IMR-90 (cell line): ENCODE measurements around the gene PXMP2.

ENCODE experiments used
- BHLHE40 ChIP-seq: fragments of 150-350 bp; IDR thresholded peaks from 2 replicates; pipeline ENCODE4 v1.6.1; 2016; ENCODE audit warnings: mild to moderate bottlenecking, low read depth, low read length
- CEBPB ChIP-seq: IDR thresholded peaks from 2 replicates; pipeline ENCODE4 v1.6.1; 2012; ENCODE audit warnings: low read depth, low read length, improper control_type of control experiment
- ELK1 ChIP-seq: fragments of 150-350 bp; IDR thresholded peaks from 2 replicates; pipeline ENCODE4 v1.6.1; 2016; ENCODE audit warnings: low read depth, mild to moderate bottlenecking, low read length, moderate library complexity, borderline replicate concordance
- MAFK ChIP-seq: IDR thresholded peaks from 2 replicates; pipeline ENCODE4 v1.6.1; 2012; ENCODE audit warnings: low read depth, low read length, improper control_type of control experiment
- MAZ ChIP-seq: IDR thresholded peaks from 2 replicates; pipeline ENCODE4 v1.6.1; 2012; ENCODE audit warnings: low read depth, mild to moderate bottlenecking, low read length, improper control_type of control experiment, moderate library complexity, borderline replicate concordance
- POLR2A ChIP-seq: IDR thresholded peaks from 2 replicates; pipeline ENCODE4 v1.6.1; 2012; ENCODE audit warnings: mild to moderate bottlenecking, low read depth, low read length
- RAD21 ChIP-seq: IDR thresholded peaks from 2 replicates; pipeline ENCODE4 v1.6.1; 2012; ENCODE audit warnings: low read length, improper control_type of control experiment
- RCOR1 ChIP-seq: IDR thresholded peaks from 2 replicates; pipeline ENCODE4 v1.6.1; 2012; ENCODE audit warnings: mild to moderate bottlenecking, low read length, improper control_type of control experiment; ENCODE audit not compliant: insufficient replicate concordance
- RFX5 ChIP-seq: IDR thresholded peaks from 2 replicates; pipeline ENCODE4 v1.8.0; 2012; ENCODE audit warnings: low read depth, mild to moderate bottlenecking, low read length, moderate library complexity
- SMC3 ChIP-seq: fragments of 150-350 bp; IDR thresholded peaks from 2 replicates; pipeline ENCODE4 v1.6.1; 2016; ENCODE audit warnings: low read depth, mild to moderate bottlenecking, antibody characterized with exemption, low read length, moderate library complexity
- USF2 ChIP-seq: fragments of 150-350 bp; IDR thresholded peaks from 2 replicates; pipeline ENCODE4 v1.6.1; 2017; ENCODE audit warnings: mild to moderate bottlenecking, antibody characterized with exemption, low read length, low read depth
- TF ChIP-seq, protein P1 (sequence below): conservative IDR thresholded peaks from 2 replicates; pipeline ENCODE4 v1.5.1; 2012; ENCODE audit warnings: mild to moderate bottlenecking, low read depth, low read length, improper control_type of control experiment

GRCh38 chr12:132673288-132674179, 13.9 kb upstream of the PXMP2 start:
- TF ChIP-seq MAZ (no peak), RFX5 (no peak), POLR2A (no peak), MAFK (no peak), CEBPB (no peak), BHLHE40 (no peak), USF2 (no peak), RCOR1 (no peak), ELK1 (no peak), SMC3 (no peak), RAD21 (no peak)
- TF ChIP-seq, protein P1, sequence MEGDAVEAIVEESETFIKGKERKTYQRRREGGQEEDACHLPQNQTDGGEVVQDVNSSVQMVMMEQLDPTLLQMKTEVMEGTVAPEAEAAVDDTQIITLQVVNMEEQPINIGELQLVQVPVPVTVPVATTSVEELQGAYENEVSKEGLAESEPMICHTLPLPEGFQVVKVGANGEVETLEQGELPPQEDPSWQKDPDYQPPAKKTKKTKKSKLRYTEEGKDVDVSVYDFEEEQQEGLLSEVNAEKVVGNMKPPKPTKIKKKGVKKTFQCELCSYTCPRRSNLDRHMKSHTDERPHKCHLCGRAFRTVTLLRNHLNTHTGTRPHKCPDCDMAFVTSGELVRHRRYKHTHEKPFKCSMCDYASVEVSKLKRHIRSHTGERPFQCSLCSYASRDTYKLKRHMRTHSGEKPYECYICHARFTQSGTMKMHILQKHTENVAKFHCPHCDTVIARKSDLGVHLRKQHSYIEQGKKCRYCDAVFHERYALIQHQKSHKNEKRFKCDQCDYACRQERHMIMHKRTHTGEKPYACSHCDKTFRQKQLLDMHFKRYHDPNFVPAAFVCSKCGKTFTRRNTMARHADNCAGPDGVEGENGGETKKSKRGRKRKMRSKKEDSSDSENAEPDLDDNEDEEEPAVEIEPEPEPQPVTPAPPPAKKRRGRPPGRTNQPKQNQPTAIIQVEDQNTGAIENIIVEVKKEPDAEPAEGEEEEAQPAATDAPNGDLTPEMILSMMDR: no peak
